Progenitor cell of endocrine pancreas (in vitro differentiated cells): ENCODE results near the gene RBP5. TPM values are rescaled to one million over a fixed set of nuclear protein-coding genes. Genes with fewer than 3 reads are reported as not detected.

Source experiments
- DNase-seq: peaks from one replicate; pipeline ENCODE4 v3.0.0; 2021; ENCODE audit warnings: low spot score; ENCODE audit not compliant: unreplicated experiment
- H3K27ac Mint-ChIP-seq: 2 replicates; pipeline ENCODE4 v1.8.0; 2021; ENCODE audit warnings: mild to moderate bottlenecking, moderate library complexity, mixed read lengths
- H3K27me3 Mint-ChIP-seq: 2 replicates; pipeline ENCODE4 v1.8.0; 2021; ENCODE audit warnings: mixed read lengths
- H3K36me3 Mint-ChIP-seq: 2 replicates; pipeline ENCODE4 v1.8.0; 2022; ENCODE audit warnings: mixed read lengths; ENCODE audit not compliant: insufficient read depth
- H3K4me1 Mint-ChIP-seq: 2 replicates; pipeline ENCODE4 v1.8.0; 2021; ENCODE audit warnings: low read depth, mixed read lengths
- H3K4me3 Mint-ChIP-seq: 2 replicates; pipeline ENCODE4 v1.8.0; 2021; ENCODE audit warnings: low read depth, mild to moderate bottlenecking, moderate library complexity, mixed read lengths
- H3K9me3 Mint-ChIP-seq: 2 replicates; pipeline ENCODE4 v1.8.0; 2021; ENCODE audit warnings: low read depth, mixed read lengths
- CTCF ChIP-seq: fragments of 200-600 bp; sonication (generic); IDR thresholded peaks from one replicate; pipeline ENCODE4 v1.5.0; 2021; ENCODE audit warnings: antibody characterized with exemption, mild to moderate bottlenecking; ENCODE audit not compliant: unreplicated experiment
- total RNA-seq: library from RNA; stranded (reverse); gene quantifications from 2 replicates; pipeline ENCODE4 v1.2.1, GENCODE V29; 2021

The RBP5 gene
- total RNA-seq, 1 donor from 2014 or later, result 5.8 TPM

GRCh38 chr12:7146906-7147305 is 18.2 kb upstream of the RBP5 start:
- Mint-ChIP-seq H3K9me3 (no peaks in the 10 kb centered on the region), H3K27ac (no peak overlapping the region), H3K27me3 (no peaks in the 10 kb centered on the region), H3K4me3 (no peak overlapping the region), H3K36me3 (peaks cover 55% of the 10 kb centered on the region), H3K4me1 (no peaks in the 10 kb centered on the region)
- DNase-seq, result no peak
- TF ChIP-seq CTCF, result no peak

DNA sequence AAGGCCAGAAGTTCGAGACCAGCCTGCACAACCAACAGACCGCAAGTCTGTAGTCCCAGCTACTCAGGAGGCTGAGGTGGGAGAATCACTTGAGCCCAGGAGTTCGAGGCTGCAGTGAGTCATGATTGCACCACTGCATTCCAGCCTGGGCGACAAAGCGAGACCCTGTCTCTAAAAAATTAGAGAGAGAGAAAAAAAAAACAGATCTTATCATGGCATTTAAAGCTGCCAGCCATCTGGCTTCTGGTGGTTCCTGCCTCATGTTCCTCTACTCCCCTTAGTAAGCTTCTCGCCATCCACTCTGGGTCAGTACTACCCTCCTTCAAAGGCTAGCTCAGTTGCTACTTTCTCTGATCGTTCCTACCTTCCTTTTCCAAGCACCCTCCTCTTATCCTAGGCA is 17.5 kb upstream of the RBP5 start:
- no peaks in the 10 kb centered on the region for H3K4me1 Mint-ChIP-seq
- peaks cover 61% of the 10 kb centered on the region for H3K36me3 Mint-ChIP-seq
- no peak overlapping the region for H3K4me3 Mint-ChIP-seq
- no peak for TF ChIP-seq CTCF
- no peak overlapping the region for H3K27ac Mint-ChIP-seq
- no peaks in the 10 kb centered on the region for H3K9me3 Mint-ChIP-seq
- DNase-seq, result no peak
- no peaks in the 10 kb centered on the region for H3K27me3 Mint-ChIP-seq

- peaks cover 59% of the 10 kb centered on the region for H3K36me3 Mint-ChIP-seq
- no peaks in the 10 kb centered on the region for H3K27me3 Mint-ChIP-seq
- no peak for DNase-seq
- H3K9me3 Mint-ChIP-seq, result no peaks in the 10 kb centered on the region
- no peak for TF ChIP-seq CTCF
- no peak overlapping the region for H3K27ac Mint-ChIP-seq
- H3K4me3 Mint-ChIP-seq, result no peak overlapping the region
- no peaks in the 10 kb centered on the region for H3K4me1 Mint-ChIP-seq
Observed at GRCh38 chr12:7145671-7146070, 17.0 kb upstream of the RBP5 start.

GRCh38 chr12:7144414-7145120 is 15.9 kb upstream of the RBP5 start:
- Mint-ChIP-seq H3K9me3 (no peaks in the 10 kb centered on the region), H3K4me3 (no peak overlapping the region), H3K36me3 (peaks cover 54% of the 10 kb centered on the region), H3K27ac (no peak overlapping the region), H3K27me3 (no peaks in the 10 kb centered on the region), H3K4me1 (no peaks in the 10 kb centered on the region)
- no peak for DNase-seq
- TF ChIP-seq CTCF, result peak; percentile 79

DNA sequence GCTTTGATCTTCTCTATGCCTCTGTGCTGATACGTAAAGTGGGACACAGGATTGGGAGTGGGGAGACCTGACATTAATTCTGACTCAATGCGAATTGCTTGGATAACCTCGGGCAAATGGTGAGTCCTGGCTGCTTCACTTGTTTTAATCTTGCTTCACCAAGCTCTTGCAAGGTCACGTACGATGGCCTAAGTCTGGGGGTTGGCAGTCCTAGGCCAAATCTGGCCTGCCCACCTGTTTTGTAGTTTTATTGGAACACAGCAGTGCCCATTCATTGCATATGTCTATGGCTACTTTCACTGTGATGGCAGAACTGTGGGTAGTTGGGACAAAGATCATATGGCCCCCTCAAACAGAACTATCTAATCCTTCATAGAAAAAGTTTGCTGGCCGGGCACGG is 14.9 kb upstream of the RBP5 start:
- no peaks in the 10 kb centered on the region for H3K4me1 Mint-ChIP-seq
- no peak overlapping the region for H3K4me3 Mint-ChIP-seq
- TF ChIP-seq CTCF, result no peak
- H3K9me3 Mint-ChIP-seq, result no peaks in the 10 kb centered on the region
- H3K36me3 Mint-ChIP-seq, result peaks cover 52% of the 10 kb centered on the region
- no peak overlapping the region for H3K27ac Mint-ChIP-seq
- no peak for DNase-seq
- no peaks in the 10 kb centered on the region for H3K27me3 Mint-ChIP-seq
